ENCODE data around the gene MYOM3.

The MYOM3 gene

GRCh38 chr1:24091971-24092482 is 19.9 kb downstream of the MYOM3 start:
- TF ChIP-seq CTCF (conservative IDR thresholded peaks at IDR 0.05; ENCODE audit: low read depth, low read length), result no peak
- H3K4me3 ChIP-seq (ENCODE audit: low read length), result no peak overlapping the region
- DNase-seq (ENCODE audit: low read depth), result no peak

- DNase-seq (ENCODE audit: low read depth), result no peak
- H3K4me3 ChIP-seq (ENCODE audit: low read length), result no peak overlapping the region
- no peak for TF ChIP-seq CTCF (conservative IDR thresholded peaks at IDR 0.05; ENCODE audit: low read depth, low read length)
Measured at GRCh38 chr1:24090736-24091135, 21.2 kb downstream of the MYOM3 start.

- no peak overlapping the region for H3K4me3 ChIP-seq (ENCODE audit: low read length)
- no peak for TF ChIP-seq CTCF (conservative IDR thresholded peaks at IDR 0.05; ENCODE audit: low read depth, low read length)
- DNase-seq (ENCODE audit: low read depth), result no peak
Measured at GRCh38 chr1:24089743-24090555, 22.0 kb downstream of the MYOM3 start.

GRCh38 chr1:24089027-24089742 is 22.8 kb downstream of the MYOM3 start:
- DNase-seq (ENCODE audit: low read depth), result no peak
- H3K4me3 ChIP-seq (ENCODE audit: low read length), result no peak overlapping the region
- TF ChIP-seq CTCF (conservative IDR thresholded peaks at IDR 0.05; ENCODE audit: low read depth, low read length), result no peak

- no peak overlapping the region for H3K4me3 ChIP-seq (ENCODE audit: low read length)
- no peak for DNase-seq (ENCODE audit: low read depth)
- no peak for TF ChIP-seq CTCF (conservative IDR thresholded peaks at IDR 0.05; ENCODE audit: low read depth, low read length)
Measured at GRCh38 chr1:24086466-24086865, 25.5 kb downstream of the MYOM3 start.

- TF ChIP-seq CTCF (conservative IDR thresholded peaks at IDR 0.05; ENCODE audit: low read depth, low read length), result no peak
- no peak for DNase-seq (ENCODE audit: low read depth)
- no peak overlapping the region for H3K4me3 ChIP-seq (ENCODE audit: low read length)
Measured at GRCh38 chr1:24085546-24085945, 26.4 kb downstream of the MYOM3 start.
